Mesothelial cell of epicardium (in vitro differentiated cells): ENCODE results near the gene PLCB4. TPM values are rescaled to one million over a fixed set of nuclear protein-coding genes. Genes with fewer than 3 reads are reported as not detected.

Experiments
- DNase-seq, 2 experiments: peaks; one replicate each; pipeline ENCODE4 v3.0.0; 2021; ENCODE audit warnings: low spot score in 2 of 2; ENCODE audit not compliant: unreplicated experiment in 2 of 2
- H3K27ac Mint-ChIP-seq: 2 replicates; pipeline ENCODE4 v1.8.0; 2021; ENCODE audit warnings: mixed read lengths
- H3K27me3 Mint-ChIP-seq: 2 replicates; pipeline ENCODE4 v1.8.0; 2021; ENCODE audit warnings: low read depth, mixed read lengths
- H3K36me3 Mint-ChIP-seq: 2 replicates; pipeline ENCODE4 v1.8.0; 2021; ENCODE audit warnings: mixed read lengths
- H3K4me1 Mint-ChIP-seq: 2 replicates; pipeline ENCODE4 v1.8.0; 2021; ENCODE audit warnings: mixed read lengths
- H3K4me3 Mint-ChIP-seq: 2 replicates; pipeline ENCODE4 v1.8.0; 2021; ENCODE audit warnings: mild to moderate bottlenecking, moderate library complexity, mixed read lengths
- H3K9me3 Mint-ChIP-seq: 2 replicates; pipeline ENCODE4 v1.8.0; 2021; ENCODE audit warnings: mixed read lengths
- CTCF ChIP-seq: fragments of 200-600 bp; sonication (generic); IDR thresholded peaks from one replicate; pipeline ENCODE4 v1.5.0; 2021; ENCODE audit warnings: antibody characterized with exemption; ENCODE audit not compliant: unreplicated experiment
- total RNA-seq: library from RNA; stranded (reverse); gene quantifications from 3 replicates; pipeline ENCODE4 v1.2.1, GENCODE V29; 2021

The PLCB4 gene
- total RNA-seq, 1 donor from 2014 or later, result 14.0 TPM

- TF ChIP-seq CTCF, result no peak
These were observed 333.3 kb downstream of the PLCB4 start for GRCh38 chr20:9402141-9402540.

GRCh38 chr20:9402546-9402945, 333.7 kb downstream of the PLCB4 start:
- peaks cover 6% of the 10 kb centered on the region for H3K4me1 Mint-ChIP-seq
- H3K36me3 Mint-ChIP-seq, result no peaks in the 10 kb centered on the region
- H3K9me3 Mint-ChIP-seq, result no peaks in the 10 kb centered on the region
- no peak for DNase-seq
- no peak overlapping the region for H3K27ac Mint-ChIP-seq
- no peak for TF ChIP-seq CTCF
- no peaks in the 10 kb centered on the region for H3K27me3 Mint-ChIP-seq
- no peak overlapping the region for H3K4me3 Mint-ChIP-seq

More at GRCh38 chr20:9402141-9402540, 333.3 kb downstream of the PLCB4 start:
- Mint-ChIP-seq H3K27me3 (no peaks in the 10 kb centered on the region), H3K4me3 (no peak overlapping the region), H3K36me3 (peaks cover 2% of the 10 kb centered on the region), H3K27ac (no peak overlapping the region), H3K4me1 (peaks cover 6% of the 10 kb centered on the region), H3K9me3 (no peaks in the 10 kb centered on the region)
- no peak for DNase-seq

GRCh38 chr20:9403448-9403847, 334.6 kb downstream of the PLCB4 start:
- Mint-ChIP-seq H3K27me3 (no peaks in the 10 kb centered on the region), H3K4me3 (no peak overlapping the region), H3K4me1 (peaks cover 6% of the 10 kb centered on the region), H3K36me3 (no peaks in the 10 kb centered on the region), H3K27ac (no peak overlapping the region), H3K9me3 (no peaks in the 10 kb centered on the region)
- no peak for TF ChIP-seq CTCF
- DNase-seq, result no peak

DNA sequence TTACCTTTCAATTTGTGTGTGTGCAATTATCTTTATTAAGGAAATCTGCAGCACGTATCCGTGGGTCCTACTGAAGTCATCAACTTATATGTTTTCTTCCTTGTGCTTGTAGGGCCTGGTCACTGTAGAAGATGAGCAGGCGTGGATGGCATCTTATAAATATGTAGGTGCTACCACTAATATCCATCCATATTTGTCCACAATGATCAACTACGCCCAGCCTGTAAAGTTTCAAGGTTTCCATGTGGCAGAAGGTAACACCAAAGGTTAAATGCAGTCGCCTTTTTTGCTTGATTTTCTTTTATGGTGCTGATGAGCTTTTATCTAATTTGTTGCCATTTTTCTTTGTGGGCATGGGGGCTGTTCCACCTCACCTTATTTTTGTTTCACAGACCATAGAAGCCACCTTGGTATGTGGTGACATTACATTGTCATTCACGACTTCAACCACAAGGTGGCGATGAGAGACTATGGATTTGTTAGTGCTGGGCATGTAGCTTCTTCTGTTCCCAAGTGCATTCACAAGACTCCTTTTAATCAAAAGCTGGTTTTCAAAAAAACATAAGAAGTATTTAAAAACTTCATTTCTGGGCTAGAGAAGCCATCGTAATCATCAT, 339.0 kb downstream of the PLCB4 start:
- Mint-ChIP-seq H3K4me3 (no peak overlapping the region), H3K27ac (no peak overlapping the region), H3K4me1 (no peaks in the 10 kb centered on the region), H3K9me3 (no peaks in the 10 kb centered on the region), H3K27me3 (no peaks in the 10 kb centered on the region), H3K36me3 (no peaks in the 10 kb centered on the region)
- peak; percentile 99 for TF ChIP-seq CTCF
- peak in 1 of 2 experiments; percentile 77 for DNase-seq

DNA sequence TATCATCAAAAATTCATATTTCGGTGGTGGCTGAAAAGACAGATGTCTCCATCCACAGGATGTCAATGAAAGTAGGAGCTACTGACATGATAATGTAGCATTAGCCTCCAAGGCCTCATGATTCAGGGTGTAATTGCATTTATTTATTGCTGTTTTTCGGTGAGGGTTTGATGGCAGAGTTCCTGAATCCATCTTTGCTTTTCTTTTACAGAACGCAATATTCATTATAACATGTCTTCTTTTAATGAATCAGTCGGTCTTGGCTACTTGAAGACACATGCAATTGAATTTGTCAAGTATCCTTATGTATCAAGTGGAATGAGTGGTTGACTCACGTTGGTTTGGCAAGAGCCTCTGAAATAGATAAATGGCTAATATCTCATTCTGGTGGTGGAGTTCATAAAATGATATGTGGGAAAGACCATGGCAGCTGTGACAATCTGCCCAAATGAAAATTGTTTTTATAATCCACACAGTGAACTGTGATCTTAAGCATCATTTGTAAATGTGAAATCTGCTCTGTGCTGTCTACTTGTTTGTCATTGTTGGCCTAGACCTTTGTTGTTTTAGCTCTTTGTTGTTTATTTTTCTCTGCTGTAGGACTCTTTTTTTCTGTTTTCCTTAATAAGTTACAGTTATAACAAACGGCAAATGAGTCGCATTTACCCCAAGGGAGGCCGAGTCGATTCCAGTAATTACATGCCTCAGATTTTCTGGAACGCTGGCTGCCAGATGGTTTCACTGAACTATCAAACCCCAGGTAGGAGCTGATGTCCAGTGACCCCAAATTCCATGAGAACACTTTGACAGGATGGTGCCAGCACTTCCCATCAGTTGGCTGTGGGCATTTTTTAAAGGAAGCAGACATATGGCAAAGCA, 339.8 kb downstream of the PLCB4 start:
- H3K9me3 Mint-ChIP-seq, result no peaks in the 10 kb centered on the region
- no peak for DNase-seq

More for the DNA sequence above, 339.8 kb downstream of the PLCB4 start:
- Mint-ChIP-seq H3K27me3 (no peaks in the 10 kb centered on the region), H3K27ac (no peak overlapping the region), H3K36me3 (no peaks in the 10 kb centered on the region), H3K4me1 (no peaks in the 10 kb centered on the region), H3K4me3 (no peak overlapping the region)
- peak; percentile 49 for TF ChIP-seq CTCF
